Upper lobe of left lung (tissue), 4 donors: ENCODE results near the gene ITPK1.

ENCODE experiments used
- CTCF ChIP-seq, 6 experiments: fragments of 450-650 bp in 4 of 6; fragments of 200-600 bp in 2 of 6; sonication (generic) in 2 of 6; IDR thresholded peaks; one replicate each; pipeline ENCODE4 v1.5.1; 2016 to 2019; ENCODE audit warnings: antibody characterized with exemption in 6 of 6
- POLR2A ChIP-seq, 4 donors: fragments of 450-650 bp; IDR thresholded peaks; one replicate each; pipeline ENCODE4 v1.5.1; 2016 to 2017; ENCODE audit warnings: antibody characterized with exemption in 4 of 4, mild to moderate bottlenecking in 2 of 4
- POLR2AphosphoS5 ChIP-seq, 2 donors: sonication (generic); formaldehyde crosslinking; IDR thresholded peaks; one replicate each; pipeline ENCODE4 v1.5.1; 2017; ENCODE audit warnings: antibody characterized with exemption in 2 of 2

GRCh38 chr14:93108105-93108504 is 7.6 kb downstream of the ITPK1 start:
- TF ChIP-seq CTCF (IDR thresholded peaks at IDR 0.05), result no peak
- no peak for TF ChIP-seq POLR2AphosphoS5 (IDR thresholded peaks at IDR 0.05)
- TF ChIP-seq POLR2A (IDR thresholded peaks at IDR 0.05), result no peak
